HepG2 (cell line): ENCODE results near the gene C1S. TPM values are rescaled to one million over a fixed set of nuclear protein-coding genes. Genes with fewer than 3 reads are reported as not detected.

Experiments used
- CHCHD3 ChIP-seq: sonication (generic); formaldehyde crosslinking; IDR thresholded peaks from 2 replicates; pipeline ENCODE4 v1.8.0; 2022; ENCODE audit warnings: mild to moderate bottlenecking, missing genetic modification reagents, moderate library complexity
- FOXO1 ChIP-seq: sonication (generic); formaldehyde crosslinking; IDR thresholded peaks from 2 replicates; pipeline ENCODE4 v1.4.0; 2020; ENCODE audit warnings: missing genetic modification reagents
- FOXP1 ChIP-seq, 2 experiments: fragments of 450-650 bp in 1 of 2; IDR thresholded peaks; 2 replicates each; pipeline ENCODE4 v1.6.1; 2017 to 2018; ENCODE audit warnings: antibody characterized with exemption in 1 of 2
- IRX3 ChIP-seq: sonication (generic); formaldehyde crosslinking; IDR thresholded peaks from 2 replicates; pipeline ENCODE4 v1.8.1; 2023; ENCODE audit warnings: mild to moderate bottlenecking, low read depth, missing genetic modification reagents, borderline replicate concordance
- JUNB ChIP-seq: sonication (generic); formaldehyde crosslinking; IDR thresholded peaks from 2 replicates; pipeline ENCODE4 v1.8.0; 2022; ENCODE audit warnings: missing genetic modification reagents, mild to moderate bottlenecking, borderline replicate concordance
- KDM6A ChIP-seq: IDR thresholded peaks from 2 replicates; pipeline ENCODE4 v1.6.1; 2016; ENCODE audit warnings: low read depth
- MAZ ChIP-seq, 2 experiments: sonication (generic) in 1 of 2; formaldehyde crosslinking in 1 of 2; IDR thresholded peaks; 2 replicates each; pipeline versions ENCODE4 v1.5.0 to v1.6.1; 2012 to 2020; ENCODE audit warnings: low read depth in 2 of 2, mild to moderate bottlenecking in 2 of 2, borderline replicate concordance in 1 of 2, improper control_type of control experiment in 1 of 2, low read length in 1 of 2, missing genetic modification reagents in 1 of 2, moderate library complexity in 1 of 2
- ZFP62 ChIP-seq: sonication (generic); formaldehyde crosslinking; IDR thresholded peaks from 2 replicates; pipeline ENCODE4 v1.4.0; 2020; ENCODE audit warnings: missing genetic modification reagents
- ZFX ChIP-seq: sonication (generic); formaldehyde crosslinking; IDR thresholded peaks from 2 replicates; pipeline ENCODE4 v1.4.0; 2020; ENCODE audit warnings: mild to moderate bottlenecking, low read depth, missing genetic modification reagents, moderate library complexity
- ZNF451 ChIP-seq: sonication (generic); formaldehyde crosslinking; IDR thresholded peaks from 2 replicates; pipeline ENCODE4 v1.5.0; 2020; ENCODE audit warnings: mild to moderate bottlenecking, missing genetic modification reagents
- polyA plus RNA-seq, 8 experiments: library from polyadenylated mRNA; depleted of rRNA in 3 of 8; stranded (reverse) in 7 of 8; unstranded in 1 of 8; fragments of >200 nt; fragmentation: Illumina TruSeq in 4 of 8; extraction: Trizol in 4 of 8; gene quantifications; 2 replicates each; pipeline versions ENCODE4 v1.2.1 to v1.2.3, GENCODE V29; 2011 to 2016; ENCODE audit warnings: low read depth in 4 of 8, missing spikeins in 1 of 8, mixed read lengths in 1 of 8; ENCODE audit not compliant: insufficient read depth in 1 of 8
- total RNA-seq, 5 experiments: library from RNA; depleted of rRNA; stranded (reverse); fragments of >200 nt; fragmentation: Illumina TruSeq; extraction: Trizol; gene quantifications; 2 replicates each; pipeline ENCODE4 v1.2.3, GENCODE V29; 2016; ENCODE audit warnings: low read depth in 1 of 5
- TF ChIP-seq, protein P1 (sequence below): sonication (generic); formaldehyde crosslinking; IDR thresholded peaks from 2 replicates; pipeline ENCODE4 v1.8.1; 2023; ENCODE audit warnings: missing genetic modification reagents, inconsistent platforms, borderline replicate concordance
- TF ChIP-seq, protein P2 (sequence below): sonication (generic); formaldehyde crosslinking; IDR thresholded peaks from 2 replicates; pipeline ENCODE4 v1.4.0; 2020; ENCODE audit warnings: mild to moderate bottlenecking, missing genetic modification reagents
- TF ChIP-seq, protein P3 (sequence below): sonication (generic); formaldehyde crosslinking; IDR thresholded peaks from 2 replicates; pipeline ENCODE4 v1.4.0; 2020; ENCODE audit warnings: missing genetic modification reagents
- TF ChIP-seq, protein P4 (sequence below): sonication (generic); formaldehyde crosslinking; IDR thresholded peaks from 2 replicates; pipeline ENCODE4 v1.5.0; 2020; ENCODE audit warnings: missing genetic modification reagents
- TF ChIP-seq, protein P5 (sequence below): sonication (generic); formaldehyde crosslinking; IDR thresholded peaks from 2 replicates; pipeline ENCODE4 v1.8.0; 2022; ENCODE audit warnings: missing genetic modification reagents, mild to moderate bottlenecking, inconsistent platforms, borderline replicate concordance
- TF ChIP-seq, protein P6 (sequence below): sonication (generic); formaldehyde crosslinking; IDR thresholded peaks from 2 replicates; pipeline ENCODE4 v1.5.0; 2020; ENCODE audit warnings: mild to moderate bottlenecking, low read depth, missing genetic modification reagents, borderline replicate concordance
- TF ChIP-seq, protein P7 (sequence below): IDR thresholded peaks from 2 replicates; pipeline ENCODE4 v1.6.1; 2016; ENCODE audit warnings: mild to moderate bottlenecking
- TF ChIP-seq, protein P8 (sequence below): sonication (generic); formaldehyde crosslinking; conservative IDR thresholded peaks from 2 replicates; pipeline ENCODE4 v1.5.0; 2020; ENCODE audit warnings: missing genetic modification reagents

The C1S gene
- total and polyA plus RNA-seq, 2 of the 13 experiments (the other 11 are each of a cell fraction or from before 2014, with no cell fraction given): 14.5 to 18.2 TPM

DNA sequence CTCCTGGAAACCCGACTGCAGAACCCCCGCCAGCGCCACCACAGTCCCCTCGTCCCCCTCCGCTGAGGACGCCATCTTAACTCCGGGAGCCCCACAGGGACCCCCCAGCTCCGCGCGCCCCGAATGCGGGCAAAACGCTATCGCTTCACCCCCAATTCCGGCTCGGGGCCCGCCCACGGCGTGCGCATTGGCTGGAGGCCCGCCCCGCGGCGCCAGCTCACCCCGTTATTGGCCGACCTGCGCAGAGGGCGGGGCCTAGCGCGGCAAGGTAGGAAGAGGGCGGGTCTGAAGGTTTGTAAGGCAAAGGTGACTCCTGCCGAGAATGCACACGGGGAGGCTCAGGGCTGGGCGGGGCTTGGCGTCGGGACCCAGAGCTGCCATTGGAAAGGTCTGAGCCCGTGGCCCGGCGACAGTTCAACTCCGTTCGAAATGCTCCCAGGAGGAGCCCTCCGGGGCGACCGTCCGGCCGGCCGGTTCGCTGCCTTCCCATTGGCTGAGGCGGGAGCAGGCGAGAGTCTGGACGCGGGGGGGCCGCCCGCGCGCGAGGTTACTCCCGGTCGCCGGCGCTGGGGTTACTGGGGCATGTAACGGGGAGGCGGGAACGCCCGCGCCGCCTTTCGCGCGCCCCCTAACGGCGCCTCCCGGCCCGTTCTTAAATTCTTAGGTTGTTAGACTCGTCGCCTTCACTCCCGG lies 42.0 kb upstream of the C1S start, which contains the start of gene LPCAT3 (continued):
- no peak for TF ChIP-seq CHCHD3 (CRISPR knock-in tag)
- TF ChIP-seq ZNF451 (CRISPR knock-in tag): no peak
- TF ChIP-seq, protein P1, sequence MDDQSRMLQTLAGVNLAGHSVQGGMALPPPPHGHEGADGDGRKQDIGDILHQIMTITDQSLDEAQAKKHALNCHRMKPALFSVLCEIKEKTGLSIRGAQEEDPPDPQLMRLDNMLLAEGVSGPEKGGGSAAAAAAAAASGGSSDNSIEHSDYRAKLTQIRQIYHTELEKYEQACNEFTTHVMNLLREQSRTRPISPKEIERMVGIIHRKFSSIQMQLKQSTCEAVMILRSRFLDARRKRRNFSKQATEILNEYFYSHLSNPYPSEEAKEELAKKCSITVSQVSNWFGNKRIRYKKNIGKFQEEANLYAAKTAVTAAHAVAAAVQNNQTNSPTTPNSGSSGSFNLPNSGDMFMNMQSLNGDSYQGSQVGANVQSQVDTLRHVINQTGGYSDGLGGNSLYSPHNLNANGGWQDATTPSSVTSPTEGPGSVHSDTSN: no peak
- TF ChIP-seq, protein P2, sequence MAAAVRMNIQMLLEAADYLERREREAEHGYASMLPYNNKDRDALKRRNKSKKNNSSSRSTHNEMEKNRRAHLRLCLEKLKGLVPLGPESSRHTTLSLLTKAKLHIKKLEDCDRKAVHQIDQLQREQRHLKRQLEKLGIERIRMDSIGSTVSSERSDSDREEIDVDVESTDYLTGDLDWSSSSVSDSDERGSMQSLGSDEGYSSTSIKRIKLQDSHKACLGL (CRISPR knock-in tag): no peak
- TF ChIP-seq FOXP1 (IDR thresholded peaks at IDR 0.05): no peak
- no peak for TF ChIP-seq FOXP1 (CRISPR knock-in tag; IDR thresholded peaks at IDR 0.05)
- peak; percentile 62 for TF ChIP-seq FOXO1
- TF ChIP-seq, protein P3, sequence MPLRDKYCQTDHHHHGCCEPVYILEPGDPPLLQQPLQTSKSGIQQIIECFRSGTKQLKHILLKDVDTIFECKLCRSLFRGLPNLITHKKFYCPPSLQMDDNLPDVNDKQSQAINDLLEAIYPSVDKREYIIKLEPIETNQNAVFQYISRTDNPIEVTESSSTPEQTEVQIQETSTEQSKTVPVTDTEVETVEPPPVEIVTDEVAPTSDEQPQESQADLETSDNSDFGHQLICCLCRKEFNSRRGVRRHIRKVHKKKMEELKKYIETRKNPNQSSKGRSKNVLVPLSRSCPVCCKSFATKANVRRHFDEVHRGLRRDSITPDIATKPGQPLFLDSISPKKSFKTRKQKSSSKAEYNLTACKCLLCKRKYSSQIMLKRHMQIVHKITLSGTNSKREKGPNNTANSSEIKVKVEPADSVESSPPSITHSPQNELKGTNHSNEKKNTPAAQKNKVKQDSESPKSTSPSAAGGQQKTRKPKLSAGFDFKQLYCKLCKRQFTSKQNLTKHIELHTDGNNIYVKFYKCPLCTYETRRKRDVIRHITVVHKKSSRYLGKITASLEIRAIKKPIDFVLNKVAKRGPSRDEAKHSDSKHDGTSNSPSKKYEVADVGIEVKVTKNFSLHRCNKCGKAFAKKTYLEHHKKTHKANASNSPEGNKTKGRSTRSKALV (CRISPR knock-in tag): no peak; the same call in 1 of the 2 replicates
- TF ChIP-seq, protein P4, sequence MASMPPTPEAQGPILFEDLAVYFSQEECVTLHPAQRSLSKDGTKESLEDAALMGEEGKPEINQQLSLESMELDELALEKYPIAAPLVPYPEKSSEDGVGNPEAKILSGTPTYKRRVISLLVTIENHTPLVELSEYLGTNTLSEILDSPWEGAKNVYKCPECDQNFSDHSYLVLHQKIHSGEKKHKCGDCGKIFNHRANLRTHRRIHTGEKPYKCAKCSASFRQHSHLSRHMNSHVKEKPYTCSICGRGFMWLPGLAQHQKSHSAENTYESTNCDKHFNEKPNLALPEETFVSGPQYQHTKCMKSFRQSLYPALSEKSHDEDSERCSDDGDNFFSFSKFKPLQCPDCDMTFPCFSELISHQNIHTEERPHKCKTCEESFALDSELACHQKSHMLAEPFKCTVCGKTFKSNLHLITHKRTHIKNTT (CRISPR knock-in tag): no peak
- TF ChIP-seq, protein P5, sequence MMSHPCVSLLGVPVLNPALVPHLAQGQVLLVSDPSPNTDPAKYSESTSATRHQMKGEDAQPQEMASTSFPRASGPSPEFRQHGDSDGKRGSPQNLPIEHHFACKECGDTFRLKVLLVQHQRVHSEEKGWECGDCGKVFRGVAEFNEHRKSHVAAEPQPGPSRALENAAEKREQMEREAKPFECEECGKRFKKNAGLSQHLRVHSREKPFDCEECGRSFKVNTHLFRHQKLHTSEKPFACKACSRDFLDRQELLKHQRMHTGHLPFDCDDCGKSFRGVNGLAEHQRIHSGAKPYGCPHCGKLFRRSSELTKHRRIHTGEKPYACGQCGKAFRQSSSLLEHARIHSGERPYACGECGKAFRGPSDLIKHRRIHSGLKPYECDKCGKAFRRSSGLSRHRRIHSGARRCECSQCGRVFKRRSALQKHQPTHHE (CRISPR knock-in tag): peak; percentile 41; the same call in 1 of the 2 replicates
- no peak; the same call in 1 of the 2 replicates for TF ChIP-seq IRX3 (CRISPR knock-in tag)
- TF ChIP-seq, protein P6, sequence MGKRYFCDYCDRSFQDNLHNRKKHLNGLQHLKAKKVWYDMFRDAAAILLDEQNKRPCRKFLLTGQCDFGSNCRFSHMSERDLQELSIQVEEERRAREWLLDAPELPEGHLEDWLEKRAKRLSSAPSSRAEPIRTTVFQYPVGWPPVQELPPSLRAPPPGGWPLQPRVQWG: no peak
- no peak for TF ChIP-seq KDM6A (CRISPR knock-in tag)
- TF ChIP-seq, protein P7, sequence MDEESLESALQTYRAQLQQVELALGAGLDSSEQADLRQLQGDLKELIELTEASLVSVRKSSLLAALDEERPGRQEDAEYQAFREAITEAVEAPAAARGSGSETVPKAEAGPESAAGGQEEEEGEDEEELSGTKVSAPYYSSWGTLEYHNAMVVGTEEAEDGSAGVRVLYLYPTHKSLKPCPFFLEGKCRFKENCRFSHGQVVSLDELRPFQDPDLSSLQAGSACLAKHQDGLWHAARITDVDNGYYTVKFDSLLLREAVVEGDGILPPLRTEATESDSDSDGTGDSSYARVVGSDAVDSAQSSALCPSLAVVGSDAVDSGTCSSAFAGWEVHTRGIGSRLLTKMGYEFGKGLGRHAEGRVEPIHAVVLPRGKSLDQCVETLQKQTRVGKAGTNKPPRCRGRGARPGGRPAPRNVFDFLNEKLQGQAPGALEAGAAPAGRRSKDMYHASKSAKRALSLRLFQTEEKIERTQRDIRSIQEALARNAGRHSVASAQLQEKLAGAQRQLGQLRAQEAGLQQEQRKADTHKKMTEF (CRISPR knock-in tag): peak; percentile 84; the same call in 1 of the 2 replicates
- TF ChIP-seq MAZ (IDR thresholded peaks at IDR 0.05; ENCODE audit: borderline replicate concordance, low read depth, low read length): no peak
- 0 out of 2 replicates have a peak, but pooled peaks have one; percentile 44 for TF ChIP-seq MAZ (CRISPR knock-in tag; IDR thresholded peaks at IDR 0.05; ENCODE audit: low read depth)
- TF ChIP-seq, protein P8, sequence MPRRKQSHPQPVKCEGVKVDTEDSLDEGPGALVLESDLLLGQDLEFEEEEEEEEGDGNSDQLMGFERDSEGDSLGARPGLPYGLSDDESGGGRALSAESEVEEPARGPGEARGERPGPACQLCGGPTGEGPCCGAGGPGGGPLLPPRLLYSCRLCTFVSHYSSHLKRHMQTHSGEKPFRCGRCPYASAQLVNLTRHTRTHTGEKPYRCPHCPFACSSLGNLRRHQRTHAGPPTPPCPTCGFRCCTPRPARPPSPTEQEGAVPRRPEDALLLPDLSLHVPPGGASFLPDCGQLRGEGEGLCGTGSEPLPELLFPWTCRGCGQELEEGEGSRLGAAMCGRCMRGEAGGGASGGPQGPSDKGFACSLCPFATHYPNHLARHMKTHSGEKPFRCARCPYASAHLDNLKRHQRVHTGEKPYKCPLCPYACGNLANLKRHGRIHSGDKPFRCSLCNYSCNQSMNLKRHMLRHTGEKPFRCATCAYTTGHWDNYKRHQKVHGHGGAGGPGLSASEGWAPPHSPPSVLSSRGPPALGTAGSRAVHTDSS (CRISPR knock-in tag): no peak
- peak; percentile 26 for TF ChIP-seq ZFX (CRISPR knock-in tag)
- no peak for TF ChIP-seq ZFP62
- TF ChIP-seq JUNB (CRISPR knock-in tag): no peak
